GM21528 (cell line): Measurements from ENCODE around the gene PIGO.

Experiments used
- ATAC-seq: cut with Tn5 transposase; IDR thresholded peaks from one replicate; pipeline ENCODE4 v1.9.1; 2021; ENCODE audit warnings: mild to moderate bottlenecking, moderate library complexity; ENCODE audit not compliant: unreplicated experiment, low FRiP score

PIGO gene

DNA sequence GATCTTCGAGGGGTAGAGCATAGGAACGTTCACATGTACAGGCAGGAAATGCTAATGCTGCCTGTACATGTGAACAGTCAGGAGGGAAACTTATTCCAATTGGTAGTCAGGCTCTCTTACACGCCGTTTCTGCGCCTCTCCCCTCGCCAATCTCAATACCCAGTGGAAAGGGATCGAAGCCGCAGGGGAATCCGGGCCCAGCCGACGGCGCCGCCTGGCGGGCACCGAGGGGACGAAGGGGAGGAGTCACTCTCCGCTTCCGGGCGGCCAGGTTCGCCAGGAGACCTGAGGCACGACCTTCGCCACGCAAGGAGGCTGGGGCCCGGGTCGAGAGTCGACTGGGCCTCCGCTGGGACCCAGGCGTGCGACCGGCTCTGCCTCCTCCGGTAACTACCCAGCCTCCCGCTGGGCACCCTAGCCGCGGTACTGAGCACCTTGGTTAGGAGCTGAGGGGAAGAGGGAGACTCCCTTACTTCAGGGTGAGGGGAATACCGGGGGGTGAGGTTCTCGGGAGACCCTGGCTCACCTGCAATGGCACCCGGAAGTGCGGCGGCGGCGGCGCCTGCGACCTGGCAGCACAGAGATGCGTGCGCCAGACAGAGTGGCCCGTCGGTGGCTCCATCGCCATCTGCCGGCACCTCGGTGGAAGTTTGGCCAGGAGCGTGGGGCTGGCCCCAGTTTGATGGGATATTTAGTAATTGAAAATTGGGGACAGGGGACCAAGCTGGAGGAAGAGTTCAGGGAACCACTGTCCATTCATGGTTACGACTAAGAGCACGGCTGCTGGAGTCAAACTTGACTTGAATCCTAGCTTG lies at the start of gene PIGO:
Gene PIGO, minus strand, starts transcription at position 557 of the 815 bp plus-strand sequence. CDS start 1,026 bp downstream, outside the sequence.
- peak; percentile 86 for ATAC-seq

DNA sequence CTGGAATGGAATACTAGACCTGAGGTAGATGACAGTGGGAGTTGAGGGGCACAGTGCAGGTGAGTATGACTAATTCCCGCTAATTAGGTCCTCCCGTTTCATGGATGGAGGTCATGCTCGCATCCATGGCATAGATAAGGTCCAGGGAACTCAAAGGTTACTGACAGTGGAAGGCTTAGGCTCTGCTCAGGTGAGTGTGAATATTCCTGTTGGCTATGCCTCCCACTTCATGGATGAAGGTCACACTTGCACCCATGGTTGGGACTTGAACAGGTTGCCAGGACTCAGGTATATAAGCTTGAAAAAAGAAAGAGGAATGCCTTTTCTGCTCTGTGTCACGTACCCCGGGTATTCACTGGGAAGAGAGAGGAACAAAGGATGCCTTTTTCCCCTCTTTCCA lies 45.6 kb upstream of the PIGO start:
- ATAC-seq, result no peak

DNA sequence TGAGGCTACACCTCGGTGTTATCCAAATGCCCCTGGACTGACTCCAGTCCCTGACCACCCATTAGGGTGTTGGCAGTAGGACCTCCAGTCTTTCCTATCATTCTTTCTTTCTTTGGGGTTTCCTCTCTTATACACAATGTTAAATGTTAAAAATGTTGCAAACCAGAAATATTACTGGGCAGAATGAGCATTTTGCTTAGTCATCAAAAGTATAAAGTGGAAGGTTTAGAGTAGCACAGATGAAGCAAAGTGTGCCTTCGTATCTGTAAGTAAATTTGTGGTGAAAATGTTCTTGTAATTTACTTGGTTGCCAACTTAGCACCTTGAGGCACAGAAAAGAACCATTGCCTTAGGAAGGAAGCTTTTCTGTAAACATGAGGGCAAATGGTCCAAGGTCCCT lies 43.7 kb upstream of the PIGO start:
- no peak for ATAC-seq

DNA sequence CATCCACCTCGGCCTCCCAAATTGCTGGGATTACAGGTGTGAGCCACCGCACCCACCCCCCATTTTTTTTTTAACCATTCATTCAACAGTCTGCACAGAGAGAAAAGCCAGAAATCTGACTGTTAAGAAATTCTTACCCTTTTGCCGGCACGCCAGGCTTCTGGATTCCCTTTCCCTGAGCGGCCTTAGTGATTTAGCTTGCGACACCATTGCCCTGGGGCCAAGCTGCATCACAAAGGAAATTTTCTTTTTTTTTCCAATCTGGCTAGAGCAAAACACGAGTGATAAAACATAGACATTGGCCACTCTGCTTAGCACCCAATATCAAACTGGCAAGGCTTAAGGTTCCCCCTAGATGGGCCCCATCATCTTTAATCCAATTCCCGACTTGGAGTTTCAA lies 40.5 kb upstream of the PIGO start:
- ATAC-seq, result no peak

DNA sequence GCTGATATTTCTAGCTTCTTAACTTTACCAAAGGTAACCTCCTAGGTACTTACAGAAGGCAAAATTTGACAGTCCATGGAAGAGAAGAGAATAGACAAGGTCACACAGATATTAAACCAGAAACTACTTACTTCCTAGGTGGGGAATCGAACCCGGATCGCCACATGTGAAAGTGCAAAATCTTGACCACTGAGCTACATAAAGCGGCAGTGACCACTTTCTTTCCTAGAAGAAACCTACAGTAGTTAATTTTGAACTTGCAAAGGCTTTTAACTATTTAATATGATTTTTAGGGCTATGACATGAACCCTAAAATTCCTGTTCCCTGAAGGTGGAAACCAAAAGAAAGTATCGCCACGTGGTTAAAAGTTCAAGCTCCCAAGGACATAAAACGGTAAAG lies 39.6 kb upstream of the PIGO start:
- ATAC-seq, result no peak

DNA sequence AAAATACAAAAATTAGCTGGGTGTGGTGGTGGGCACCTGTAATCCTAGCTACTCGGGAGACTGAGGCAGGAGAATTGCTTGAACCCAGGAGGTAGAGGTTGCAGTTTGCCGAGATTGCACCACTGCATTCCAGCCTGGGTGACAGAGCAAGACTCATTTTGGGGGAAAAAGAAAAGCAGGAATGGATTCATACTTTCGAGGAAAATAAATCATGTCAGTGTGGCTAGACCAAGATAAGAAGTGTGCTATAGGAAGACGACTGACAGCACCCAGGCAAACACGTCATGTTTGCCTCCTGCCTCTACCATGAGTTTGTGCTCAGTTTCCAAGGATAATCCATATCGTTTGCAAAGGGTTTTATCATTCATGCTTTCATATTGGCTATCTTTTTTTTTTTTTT lies 38.5 kb upstream of the PIGO start:
- no peak for ATAC-seq

DNA sequence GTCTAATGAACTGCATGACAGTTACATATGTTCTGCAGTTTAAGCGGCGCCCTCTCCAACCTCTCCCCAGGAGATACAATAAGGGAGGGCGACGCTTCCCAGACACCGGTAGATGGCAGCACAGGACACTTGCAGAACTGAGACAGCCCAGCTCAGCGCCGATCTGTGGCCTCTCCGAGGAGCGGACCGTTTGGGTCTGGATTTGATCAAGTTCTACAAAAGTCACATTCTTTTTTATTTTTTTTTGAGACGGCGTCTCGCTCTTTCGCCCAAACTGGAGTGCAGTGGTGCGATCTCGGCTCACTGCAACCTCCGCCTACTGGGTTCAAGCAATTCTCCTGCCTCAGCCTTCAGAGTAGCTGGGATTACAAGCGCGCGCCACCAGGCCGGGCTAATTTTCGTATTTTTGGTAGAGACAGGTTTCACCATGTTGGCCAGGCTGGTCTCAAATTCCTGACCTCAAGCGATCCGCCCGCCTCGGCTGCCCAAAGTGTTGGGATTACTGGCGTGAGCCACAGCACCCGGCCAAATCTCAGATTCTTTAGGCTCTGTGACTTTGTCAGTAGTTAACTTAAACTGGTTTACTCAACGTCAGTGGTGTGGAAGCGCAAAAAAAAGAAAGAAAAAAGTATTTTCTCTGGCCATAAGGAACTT lies 20.6 kb upstream of the PIGO start:
- peak; percentile 49 for ATAC-seq

DNA sequence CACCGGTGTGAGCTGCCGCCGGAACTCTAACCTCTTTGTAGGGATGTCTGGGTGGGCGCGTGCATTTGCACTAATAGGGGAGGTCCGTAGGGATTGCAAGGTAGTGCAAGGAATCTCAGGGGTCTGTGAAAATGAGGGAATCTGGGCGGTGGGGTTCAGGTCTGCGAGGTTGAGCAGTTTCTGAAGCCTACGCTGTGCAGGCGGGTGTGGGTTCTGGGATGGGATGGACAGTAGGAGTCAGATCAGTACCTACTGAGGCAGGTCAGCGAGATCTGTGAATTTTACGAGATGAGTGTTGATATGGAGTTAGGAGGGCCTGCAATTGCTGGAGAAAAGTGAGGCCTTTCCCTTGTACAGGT lies 20.1 kb upstream of the PIGO start:
- no peak for ATAC-seq

DNA sequence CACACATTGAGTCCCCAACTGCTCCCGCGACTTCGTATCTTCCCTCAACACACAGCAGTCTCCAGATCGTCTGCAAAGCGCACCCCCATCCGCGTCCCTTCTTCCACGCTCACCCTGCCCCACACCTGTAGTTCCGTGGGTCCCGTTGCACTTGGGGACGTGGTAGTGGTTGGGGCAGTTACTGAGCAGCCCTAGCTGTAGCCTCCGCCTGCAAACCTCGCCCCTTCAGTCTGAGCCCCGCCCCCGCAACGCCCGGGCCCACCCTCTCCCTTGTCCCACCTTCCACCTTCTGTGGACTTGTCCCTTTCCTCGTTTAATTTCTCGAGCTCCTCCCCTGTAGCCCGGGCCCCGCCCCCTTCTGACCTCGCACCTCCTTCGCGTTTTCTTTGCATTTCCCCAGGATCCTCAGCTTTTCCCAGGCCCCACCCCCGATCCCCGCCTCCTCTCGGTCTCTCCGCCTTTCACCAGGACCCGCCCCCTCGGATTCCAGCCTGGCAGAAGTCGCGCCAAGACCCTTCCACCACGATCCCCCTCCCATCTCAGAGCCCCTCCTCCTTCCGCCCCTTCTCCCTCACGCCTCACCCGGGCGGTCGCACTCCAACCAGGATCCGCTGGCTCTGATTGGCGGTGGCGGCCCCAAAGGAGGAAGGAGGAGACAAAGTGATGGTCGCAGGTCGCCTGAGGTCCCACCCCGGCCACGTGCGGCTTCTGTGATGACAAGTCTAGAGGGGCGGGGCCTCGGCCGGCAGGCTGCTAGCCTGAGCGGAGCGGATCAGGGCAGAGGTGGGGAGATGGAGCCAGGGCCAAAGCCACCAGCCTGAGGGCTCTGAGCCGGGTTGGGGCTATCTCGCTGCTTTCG lies 19.5 kb upstream of the PIGO start, which contains the start of gene ATOSB:
Gene ATOSB, minus strand, starts transcription at position 183 of the 859 bp plus-strand sequence. CDS start 7,588 bp downstream, outside the sequence.
- peak; percentile 61 for ATAC-seq

DNA sequence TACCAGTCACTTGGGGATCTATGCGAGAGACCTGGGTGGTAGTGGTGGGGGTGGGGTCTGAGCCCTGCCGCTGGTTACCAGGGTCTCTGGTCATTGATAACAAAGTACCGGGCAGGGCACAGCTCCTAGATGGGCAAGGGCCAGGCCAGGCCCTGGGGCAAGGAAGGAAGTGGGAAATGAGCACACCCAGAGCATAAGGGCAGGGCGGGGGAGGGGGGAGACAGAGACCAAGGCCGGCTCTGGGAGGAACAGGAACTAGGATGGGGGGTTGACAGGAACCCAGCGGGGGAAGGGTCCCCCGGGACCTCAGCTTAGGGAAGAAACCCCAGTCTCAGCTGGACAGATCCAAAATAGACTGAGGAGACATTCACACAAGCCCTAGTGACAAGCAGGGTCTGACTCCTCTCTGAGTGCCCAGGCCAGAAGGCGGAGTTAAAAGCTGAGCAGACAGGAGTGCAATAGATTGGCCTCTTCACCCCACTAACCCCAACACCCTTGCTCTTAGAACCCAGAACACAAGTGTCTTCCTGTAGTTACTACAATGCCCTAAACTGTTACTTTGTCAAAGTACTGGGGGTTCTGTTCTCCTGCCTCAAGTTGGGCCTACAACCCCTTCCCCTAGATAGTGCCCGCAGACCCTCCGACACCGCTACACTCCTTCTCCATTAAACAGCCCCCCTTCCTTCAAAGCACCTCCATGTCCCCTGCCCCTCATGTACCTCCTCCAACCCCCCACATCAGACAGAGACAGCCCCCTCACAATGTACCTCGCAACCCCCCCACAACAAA lies 18.6 kb upstream of the PIGO start:
- no peak for ATAC-seq

DNA sequence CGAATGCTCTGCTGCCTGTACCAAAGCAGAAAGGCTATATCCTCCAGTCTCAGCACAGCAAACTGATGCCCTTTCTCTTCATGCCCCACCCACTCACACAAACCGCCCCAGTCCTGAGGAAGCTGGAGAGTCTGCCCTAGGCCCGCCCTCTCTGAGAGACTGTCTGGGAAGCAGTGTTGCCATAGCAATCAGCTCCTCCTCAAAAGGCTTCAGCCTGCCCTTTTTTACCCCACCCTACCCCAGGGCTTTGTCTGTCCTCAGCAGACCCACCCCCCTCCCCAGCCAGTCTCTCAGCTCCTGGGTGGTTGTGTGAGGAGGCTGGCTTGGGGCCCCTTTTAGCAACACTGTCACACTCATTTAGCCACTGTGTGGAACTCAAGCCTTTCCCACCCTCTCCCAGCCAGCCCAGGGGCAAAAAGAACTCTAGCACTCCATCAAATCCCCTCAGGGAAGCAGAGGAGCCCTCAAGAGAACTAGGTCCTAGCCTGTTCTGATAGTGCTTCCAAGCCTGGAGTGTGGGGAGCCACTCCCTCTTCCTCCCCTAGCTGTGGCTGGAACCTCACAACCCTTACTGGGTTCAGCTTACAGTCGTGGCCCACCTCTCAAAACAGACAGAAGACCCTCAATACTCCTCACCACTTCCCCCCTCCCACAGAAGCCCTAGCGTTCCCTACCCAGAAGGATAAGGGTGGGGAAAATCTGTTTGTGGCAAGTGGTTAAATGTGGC lies 17.9 kb upstream of the PIGO start:
- ATAC-seq, result no peak

DNA sequence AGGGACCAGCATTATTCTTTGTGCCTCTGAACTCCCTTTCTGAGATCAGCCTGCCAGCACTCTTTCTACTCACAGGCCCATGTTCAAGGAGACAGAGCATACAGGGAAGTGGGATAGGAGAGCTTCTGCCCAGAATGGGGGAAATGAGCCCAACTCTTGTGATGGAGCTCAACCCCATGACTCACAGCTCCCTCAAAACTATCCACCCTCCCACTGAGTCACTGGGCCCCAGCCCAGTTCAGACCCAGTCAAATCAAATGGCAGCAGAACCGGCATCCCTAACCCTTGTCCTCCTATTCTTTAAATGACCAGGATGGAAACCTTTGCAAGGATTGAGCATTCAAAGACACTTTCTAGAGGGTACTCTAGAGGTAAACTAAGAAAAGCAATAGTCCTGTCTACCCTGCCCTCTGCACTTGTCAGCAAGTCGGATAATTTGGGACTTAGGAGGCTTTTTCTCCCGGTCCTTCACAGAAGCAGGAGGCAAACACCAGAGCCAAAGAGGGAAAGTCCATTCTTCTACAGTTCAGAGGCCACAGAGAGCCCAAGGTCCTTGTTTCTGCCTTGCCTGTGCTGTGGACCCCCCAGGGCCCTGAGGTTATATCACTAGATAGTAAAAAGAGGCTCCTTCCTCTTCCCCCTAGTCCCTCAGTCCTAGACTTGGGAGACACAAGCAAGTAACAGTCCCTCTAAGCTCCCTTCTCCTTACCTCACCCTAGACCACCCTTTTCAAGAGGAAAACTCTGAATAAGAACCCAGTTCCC lies 16.0 kb upstream of the PIGO start:
- no peak for ATAC-seq

DNA sequence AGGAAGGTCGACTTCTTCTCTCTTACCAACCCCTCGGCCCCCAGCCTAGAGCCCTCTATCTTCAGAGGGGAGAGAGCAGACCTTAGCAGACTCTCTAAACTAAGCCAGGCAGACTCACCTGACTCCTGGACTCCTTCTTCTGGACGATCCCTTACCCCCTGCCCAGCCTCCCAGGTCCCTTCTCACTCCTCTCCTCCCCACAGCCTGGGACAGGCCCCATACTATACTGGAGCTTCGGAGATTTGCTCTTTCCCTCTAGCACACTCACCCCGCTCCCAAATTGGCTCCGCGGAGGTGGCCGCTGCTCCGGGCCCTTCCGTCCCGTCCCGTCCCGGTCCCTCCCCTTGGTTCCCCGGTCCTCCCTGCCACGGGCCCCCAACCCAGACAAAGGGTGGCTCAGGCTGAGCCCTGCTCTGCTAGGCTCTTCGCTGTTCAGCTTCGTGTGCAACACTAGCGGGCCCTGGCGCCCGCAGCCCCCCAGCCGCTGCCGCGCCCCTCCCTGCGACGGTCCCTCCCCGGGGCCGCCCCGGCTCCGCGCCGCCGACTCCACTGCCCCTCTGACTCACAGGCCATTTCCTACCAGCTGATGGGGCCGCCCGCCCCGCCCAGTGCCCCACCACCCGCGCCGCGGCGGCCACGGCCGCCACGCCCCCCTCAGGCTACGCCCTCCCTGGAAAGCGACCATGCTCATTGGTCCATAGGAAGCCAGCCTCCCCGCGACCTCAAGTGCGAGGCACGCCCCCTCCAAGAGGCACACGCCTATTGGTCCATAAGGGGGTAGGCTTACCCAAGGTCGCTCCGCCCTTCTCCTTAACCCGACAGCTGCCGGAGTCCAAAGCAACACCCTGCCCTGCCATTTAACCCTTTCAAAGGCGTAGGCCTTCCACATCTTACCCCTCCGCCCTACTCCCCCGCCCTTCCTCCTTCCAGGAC lies 14.9 kb upstream of the PIGO start:
- peak; percentile 56 for ATAC-seq

DNA sequence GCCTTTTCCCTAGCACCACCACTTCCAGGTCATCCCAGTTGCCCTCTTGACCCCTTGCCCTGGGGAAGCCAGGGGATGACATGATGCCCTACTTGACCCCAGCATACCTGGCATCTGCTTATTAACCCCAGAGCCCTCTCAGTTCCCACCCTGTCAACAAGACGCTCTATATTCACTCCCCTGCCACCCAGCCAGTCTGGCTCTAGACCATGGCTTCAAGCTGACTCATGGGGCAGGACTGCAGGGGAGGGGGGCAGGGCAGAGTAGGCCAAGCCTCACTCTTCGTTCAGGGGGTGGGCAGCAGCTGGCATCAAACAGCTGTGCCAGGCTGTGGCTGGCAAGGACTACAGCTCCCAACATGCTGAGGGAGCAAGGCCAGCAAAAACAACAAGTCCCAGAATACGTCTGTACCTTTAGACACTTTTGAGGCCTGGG lies 14.0 kb upstream of the PIGO start:
- ATAC-seq, result no peak

DNA sequence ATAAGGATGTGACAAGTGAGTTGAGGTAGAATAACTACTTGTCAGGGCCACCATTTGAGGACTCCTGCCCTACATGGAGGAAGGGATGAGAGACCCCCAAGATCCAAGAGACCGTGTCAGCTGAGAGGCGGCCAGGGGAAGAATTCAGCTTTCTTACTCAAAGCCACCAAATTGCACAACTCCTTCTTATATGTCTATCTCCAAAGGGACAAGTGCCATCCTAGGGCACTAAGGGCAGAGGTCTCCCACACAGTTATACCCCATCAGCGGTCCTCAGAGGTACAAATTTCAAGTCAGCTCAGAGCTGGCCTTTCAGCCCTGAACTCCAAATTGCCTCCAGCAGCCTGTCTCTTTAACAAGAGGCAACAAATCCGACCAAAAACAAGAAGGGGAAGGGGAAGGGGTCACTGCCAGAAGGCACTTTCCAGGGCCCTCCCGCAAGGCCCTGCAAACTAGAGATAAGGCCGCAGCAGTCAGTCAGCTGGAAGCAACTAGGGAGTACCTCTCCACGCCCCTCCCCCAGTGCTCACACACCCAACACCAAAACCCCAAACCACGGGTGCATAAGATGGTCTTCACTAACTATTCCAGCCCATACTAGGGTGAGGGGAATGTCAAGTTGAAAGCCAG lies 12.7 kb upstream of the PIGO start:
- no peak for ATAC-seq

DNA sequence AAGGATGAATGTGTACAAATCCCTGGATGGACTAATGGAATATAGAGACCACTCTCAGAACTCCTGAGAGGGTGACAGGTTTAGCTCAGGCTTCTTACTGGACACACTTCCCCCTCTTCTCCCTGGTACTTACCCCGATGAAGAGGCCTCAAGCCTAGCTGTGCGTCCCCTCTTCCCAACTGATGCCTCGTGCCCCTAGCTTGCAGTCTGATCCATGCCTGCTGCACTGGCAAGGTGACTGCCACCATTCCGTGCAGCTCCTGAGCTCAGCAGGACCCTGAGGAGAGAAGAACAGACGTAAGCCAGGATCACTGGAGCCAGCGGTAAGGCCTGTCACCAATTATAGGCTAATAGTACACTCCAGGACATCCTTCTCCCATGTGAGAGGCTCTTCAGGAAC lies 12.1 kb upstream of the PIGO start:
- ATAC-seq, result no peak
